GM18907 (cell line): ENCODE measurements around the gene PSMD3.

ENCODE experiments used
- ATAC-seq: cut with Tn5 transposase; IDR thresholded peaks from one replicate; pipeline ENCODE4 v1.9.1; 2021; ENCODE audit warnings: mild to moderate bottlenecking, moderate library complexity; ENCODE audit not compliant: unreplicated experiment

Gene PSMD3

GRCh38 chr17:39955726-39956225, 24.8 kb upstream of the PSMD3 start:
- no peak for ATAC-seq

GRCh38 chr17:39960524-39961041, 20.0 kb upstream of the PSMD3 start:
- no peak for ATAC-seq

GRCh38 chr17:39962642-39963220, 17.9 kb upstream of the PSMD3 start, which contains the start of gene GSDMA:
TSS of gene GSDMA (plus strand) at chr17:39963004. CDS start at chr17:39965688, 2,684 bp downstream.
- ATAC-seq = no peak

- ATAC-seq = no peak
Measured at GRCh38 chr17:39963829-39964228, 16.8 kb upstream of the PSMD3 start.

GRCh38 chr17:39965017-39965699, 15.4 kb upstream of the PSMD3 start:
- ATAC-seq = no peak

- ATAC-seq = no peak
Measured at GRCh38 chr17:39966771-39967170, 13.8 kb upstream of the PSMD3 start.

- ATAC-seq = no peak
Measured at GRCh38 chr17:39968761-39969160, 11.8 kb upstream of the PSMD3 start.

- no peak for ATAC-seq
Measured at GRCh38 chr17:39969375-39969774, 11.2 kb upstream of the PSMD3 start.

GRCh38 chr17:39970157-39970692, 10.4 kb upstream of the PSMD3 start:
- ATAC-seq = no peak

GRCh38 chr17:39971076-39971603, 9.5 kb upstream of the PSMD3 start:
- no peak for ATAC-seq

GRCh38 chr17:39972271-39972670, 8.3 kb upstream of the PSMD3 start:
- ATAC-seq = no peak

GRCh38 chr17:39973496-39973895, 7.1 kb upstream of the PSMD3 start:
- ATAC-seq = no peak

GRCh38 chr17:39974433-39974832, 6.2 kb upstream of the PSMD3 start:
- ATAC-seq = no peak

GRCh38 chr17:39975801-39976200, 4.8 kb upstream of the PSMD3 start:
- no peak for ATAC-seq

GRCh38 chr17:39979016-39979670, 1.5 kb upstream of the PSMD3 start:
- ATAC-seq = no peak

- peak; percentile 27 for ATAC-seq
Measured at GRCh38 chr17:39979893-39980350, 685 bp upstream of the PSMD3 start.

GRCh38 chr17:39981207-39981741, 667 bp downstream of the PSMD3 start:
- ATAC-seq = no peak

- no peak for ATAC-seq
Measured at GRCh38 chr17:39981766-39982375, 1.3 kb downstream of the PSMD3 start.

- ATAC-seq = no peak
Measured at GRCh38 chr17:39988206-39988810, 7.7 kb downstream of the PSMD3 start.

GRCh38 chr17:39994448-39994847, 13.8 kb downstream of the PSMD3 start:
- no peak for ATAC-seq
